ENCODE data around the gene ASIC3.

DNA sequence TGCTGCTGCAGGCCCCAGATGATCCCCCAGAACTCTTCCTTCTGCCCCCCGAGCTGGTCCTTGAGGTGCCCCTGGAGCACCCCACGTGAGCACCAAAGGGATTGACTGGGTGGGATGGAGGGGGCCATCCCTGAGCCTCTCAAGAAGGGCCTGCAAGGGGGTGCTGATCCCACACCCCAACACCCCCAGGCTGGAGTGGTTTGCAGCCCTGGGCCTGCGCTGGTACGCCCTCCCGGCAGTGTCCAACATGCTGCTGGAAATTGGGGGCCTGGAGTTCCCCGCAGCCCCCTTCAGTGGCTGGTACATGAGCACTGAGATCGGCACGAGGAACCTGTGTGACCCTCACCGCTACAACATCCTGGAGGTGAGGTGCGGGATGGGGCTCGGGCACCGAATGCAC is 49.3 kb upstream of the ASIC3 start:
- TF ChIP-seq POLR2AphosphoS5 (IDR thresholded peaks at IDR 0.05; ENCODE audit: low read depth, low read length): no peak
- TF ChIP-seq TAF1 (IDR thresholded peaks at IDR 0.05; ENCODE audit: borderline replicate concordance, low read depth, low read length): no peak
- no peak for TF ChIP-seq POLR2A (IDR thresholded peaks at IDR 0.05; ENCODE audit: low read depth, low read length)

All from GM12892 (cell line).